Astrocyte (in vitro differentiated cells and primary cell): ENCODE data around the gene IGFN1. TPM values are rescaled to one million over a fixed set of nuclear protein-coding genes. Genes with fewer than 3 reads are reported as not detected.
A peak's percentile ranks its signal among the peaks of the same experiment; 100 is the strongest.

Experiments used
- DNase-seq: peaks from one replicate; pipeline ENCODE4 v3.0.0-alpha.2; 2010; ENCODE audit warnings: low read depth
- FAIRE-seq: peaks from 2 replicates; lab custom pipeline; 2011; peaks lifted over from hg19 to GRCh38; lab: Jason Lieb, UNC
- H2AFZ ChIP-seq: 2 replicates; pipeline ENCODE4 v1.6.0; 2012; ENCODE audit warnings: low read depth, low read length, inconsistent platforms
- H3K27ac ChIP-seq: 2 replicates; pipeline ENCODE4 v1.5.1; 2011; ENCODE audit warnings: low read depth, low read length, inconsistent platforms
- H3K27me3 ChIP-seq: 2 replicates; pipeline ENCODE4 v1.6.0; 2011; ENCODE audit warnings: low read length, inconsistent platforms; ENCODE audit not compliant: insufficient read depth
- H3K36me3 ChIP-seq: 2 replicates; pipeline ENCODE4 v1.5.1; 2011; ENCODE audit warnings: low read length, inconsistent platforms; ENCODE audit not compliant: insufficient read depth
- H3K4me1 ChIP-seq: 2 replicates; pipeline ENCODE4 v1.5.1; 2011; ENCODE audit warnings: low read length, inconsistent platforms; ENCODE audit not compliant: insufficient read depth
- H3K4me2 ChIP-seq: 2 replicates; pipeline ENCODE4 v1.6.0; 2012; ENCODE audit warnings: low read length, inconsistent platforms
- H3K4me3 ChIP-seq: 2 replicates; pipeline ENCODE4 v1.5.1; 2011; ENCODE audit warnings: low read depth, mild to moderate bottlenecking, low read length, inconsistent platforms; ENCODE audit not compliant: insufficient read depth
- H3K79me2 ChIP-seq: 2 replicates; pipeline ENCODE4 v1.6.0; 2012; ENCODE audit warnings: mild to moderate bottlenecking, low read length, inconsistent platforms; ENCODE audit not compliant: insufficient read depth
- H3K9ac ChIP-seq: 2 replicates; pipeline ENCODE4 v1.6.0; 2012; ENCODE audit warnings: mild to moderate bottlenecking, low read length, inconsistent platforms
- H3K9me3 ChIP-seq: 2 replicates; pipeline ENCODE4 v1.5.1; 2012; ENCODE audit warnings: low read depth, mild to moderate bottlenecking, low read length, inconsistent platforms; ENCODE audit not compliant: insufficient read depth
- H4K20me1 ChIP-seq: 2 replicates; pipeline ENCODE4 v1.6.0; 2012; ENCODE audit warnings: low read length, inconsistent platforms; ENCODE audit not compliant: insufficient read depth
- H3K27ac Mint-ChIP-seq: one replicate; pipeline ENCODE4 v1.8.0; 2021; ENCODE audit warnings: mild to moderate bottlenecking, mixed read lengths; ENCODE audit not compliant: unreplicated experiment
- H3K27me3 Mint-ChIP-seq: one replicate; pipeline ENCODE4 v1.8.0; 2021; ENCODE audit warnings: low read depth, mixed read lengths; ENCODE audit not compliant: unreplicated experiment
- H3K36me3 Mint-ChIP-seq: one replicate; pipeline ENCODE4 v1.8.0; 2021; ENCODE audit warnings: low read depth, mixed read lengths; ENCODE audit not compliant: unreplicated experiment
- H3K4me1 Mint-ChIP-seq: one replicate; pipeline ENCODE4 v1.8.0; 2021; ENCODE audit warnings: low read depth, mixed read lengths; ENCODE audit not compliant: unreplicated experiment
- H3K4me3 Mint-ChIP-seq: one replicate; pipeline ENCODE4 v1.8.0; 2021; ENCODE audit warnings: mild to moderate bottlenecking, moderate library complexity, mixed read lengths; ENCODE audit not compliant: unreplicated experiment
- H3K9me3 Mint-ChIP-seq: one replicate; pipeline ENCODE4 v1.8.0; 2021; ENCODE audit warnings: mild to moderate bottlenecking, mixed read lengths; ENCODE audit not compliant: unreplicated experiment
- EZH2 ChIP-seq: IDR thresholded peaks from 2 replicates; pipeline ENCODE4 v1.6.1; 2012; ENCODE audit warnings: mild to moderate bottlenecking, low read length, inconsistent platforms; ENCODE audit not compliant: insufficient read depth
- total RNA-seq: library from RNA; stranded (reverse); gene quantifications from 2 replicates; pipeline ENCODE4 v1.2.1, GENCODE V29; 2021
- TF ChIP-seq, protein P1 (sequence below): IDR thresholded peaks from 2 replicates; pipeline ENCODE4 v1.5.1; 2011; ENCODE audit warnings: low read depth, mild to moderate bottlenecking, inconsistent platforms, low read length, moderate library complexity; ENCODE audit not compliant: insufficient read depth

Gene IGFN1
- total RNA-seq, 1 donor from 2014 or later, result 0.02 TPM

DNA sequence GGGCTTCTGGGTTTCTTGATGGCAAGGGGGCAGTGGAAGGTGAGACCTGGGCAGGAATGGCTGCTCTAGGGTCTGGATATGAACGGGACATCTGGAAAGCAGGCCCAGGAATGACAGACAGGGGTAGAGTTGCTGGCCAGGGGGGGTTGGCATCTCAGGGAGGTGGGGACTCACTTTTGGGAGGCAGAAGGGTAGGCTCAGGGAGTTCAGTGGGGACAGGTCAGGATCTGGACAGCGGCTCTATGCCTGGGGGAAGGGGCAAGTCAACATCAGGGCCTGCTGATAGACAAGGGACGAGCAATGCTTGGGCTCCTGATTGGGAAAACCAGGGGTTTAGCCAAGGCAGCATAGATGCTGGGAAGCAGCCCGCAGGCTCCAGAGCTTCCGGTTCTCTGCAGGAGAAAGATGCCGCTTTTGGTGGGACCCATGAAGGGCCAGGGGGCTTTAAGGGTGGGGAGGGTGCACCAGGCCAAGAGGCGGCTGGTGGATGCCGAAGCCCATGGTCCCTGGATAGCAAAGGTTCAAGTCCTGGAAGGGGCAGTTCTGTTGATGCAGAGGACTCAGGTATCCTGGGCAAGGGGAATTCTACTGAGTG, 21.9 kb downstream of the IGFN1 start:
- Histone ChIP-seq H3K4me3 (no peak overlapping the region), H2AFZ (no peak overlapping the region), H3K79me2 (no peaks in the 10 kb centered on the region), H3K27me3 (peaks cover 20% of the 10 kb centered on the region), H3K9me3 (no peaks in the 10 kb centered on the region), H3K4me2 (no peak overlapping the region), H3K27ac (no peak overlapping the region), H3K36me3 (no peaks in the 10 kb centered on the region), H3K4me1 (no peaks in the 10 kb centered on the region), H4K20me1 (no peaks in the 10 kb centered on the region), H3K9ac (no peak overlapping the region)
- peaks cover 74% of the 10 kb centered on the region for H3K27me3 Mint-ChIP-seq
- H3K4me3 Mint-ChIP-seq, result no peak overlapping the region
- FAIRE-seq, result no peak
- H3K36me3 Mint-ChIP-seq, result peaks cover 4% of the 10 kb centered on the region
- peaks cover 3% of the 10 kb centered on the region for H3K9me3 Mint-ChIP-seq
- DNase-seq, result no peak
- peak overlapping the region; percentile 53 for H3K27ac Mint-ChIP-seq
- TF ChIP-seq, protein P1, sequence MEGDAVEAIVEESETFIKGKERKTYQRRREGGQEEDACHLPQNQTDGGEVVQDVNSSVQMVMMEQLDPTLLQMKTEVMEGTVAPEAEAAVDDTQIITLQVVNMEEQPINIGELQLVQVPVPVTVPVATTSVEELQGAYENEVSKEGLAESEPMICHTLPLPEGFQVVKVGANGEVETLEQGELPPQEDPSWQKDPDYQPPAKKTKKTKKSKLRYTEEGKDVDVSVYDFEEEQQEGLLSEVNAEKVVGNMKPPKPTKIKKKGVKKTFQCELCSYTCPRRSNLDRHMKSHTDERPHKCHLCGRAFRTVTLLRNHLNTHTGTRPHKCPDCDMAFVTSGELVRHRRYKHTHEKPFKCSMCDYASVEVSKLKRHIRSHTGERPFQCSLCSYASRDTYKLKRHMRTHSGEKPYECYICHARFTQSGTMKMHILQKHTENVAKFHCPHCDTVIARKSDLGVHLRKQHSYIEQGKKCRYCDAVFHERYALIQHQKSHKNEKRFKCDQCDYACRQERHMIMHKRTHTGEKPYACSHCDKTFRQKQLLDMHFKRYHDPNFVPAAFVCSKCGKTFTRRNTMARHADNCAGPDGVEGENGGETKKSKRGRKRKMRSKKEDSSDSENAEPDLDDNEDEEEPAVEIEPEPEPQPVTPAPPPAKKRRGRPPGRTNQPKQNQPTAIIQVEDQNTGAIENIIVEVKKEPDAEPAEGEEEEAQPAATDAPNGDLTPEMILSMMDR, result no peak
- no peak for TF ChIP-seq EZH2
- H3K4me1 Mint-ChIP-seq, result no peaks in the 10 kb centered on the region

DNA sequence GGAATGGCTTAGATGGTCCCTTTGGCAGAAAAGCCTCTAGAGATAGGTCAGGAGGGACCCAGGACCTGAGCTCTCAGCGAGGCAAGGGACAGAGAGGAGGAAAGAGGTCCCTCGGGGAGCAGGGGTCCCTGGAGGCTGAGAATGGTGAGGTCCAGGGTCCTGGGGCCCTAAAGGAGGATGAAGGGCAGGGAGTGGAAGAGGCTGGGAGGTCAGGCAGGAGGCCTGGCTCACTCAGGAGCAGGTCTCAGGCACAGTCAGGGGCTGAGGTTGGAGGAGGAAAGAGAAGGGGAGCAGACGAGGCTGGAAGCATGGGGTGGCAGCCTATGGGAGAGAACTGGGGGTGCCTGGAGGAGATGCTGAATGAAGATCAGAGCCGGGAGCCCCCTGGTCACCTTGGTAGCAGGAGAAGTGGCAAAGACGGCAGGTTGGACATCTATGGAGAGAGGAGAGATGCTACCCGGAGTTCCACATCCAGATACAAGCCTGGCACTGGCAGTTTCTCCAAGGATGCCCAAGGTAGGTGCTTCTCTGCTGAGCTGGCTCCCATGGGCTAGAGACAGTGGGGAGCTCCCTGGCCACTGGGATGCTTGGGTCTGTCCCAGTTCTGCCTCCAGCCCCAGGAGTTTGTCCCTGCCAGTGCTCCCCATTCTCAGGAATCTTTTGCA, 22.6 kb downstream of the IGFN1 start:
- TF ChIP-seq EZH2, result no peak
- TF ChIP-seq, protein P1, result no peak
- H4K20me1 ChIP-seq, result no peaks in the 10 kb centered on the region
- Mint-ChIP-seq H3K9me3 (peaks cover 3% of the 10 kb centered on the region), H3K4me3 (no peak overlapping the region), H3K27ac (no peak overlapping the region), H3K4me1 (no peaks in the 10 kb centered on the region), H3K27me3 (peaks cover 75% of the 10 kb centered on the region), H3K36me3 (peaks cover 4% of the 10 kb centered on the region)
- no peaks in the 10 kb centered on the region for H3K79me2 ChIP-seq
- no peaks in the 10 kb centered on the region for H3K9me3 ChIP-seq
- no peak overlapping the region for H2AFZ ChIP-seq
- H3K4me3 ChIP-seq, result no peak overlapping the region
- H3K27me3 ChIP-seq, result peaks cover 20% of the 10 kb centered on the region
- no peaks in the 10 kb centered on the region for H3K36me3 ChIP-seq
- no peak overlapping the region for H3K9ac ChIP-seq
- DNase-seq, result no peak
- no peak for FAIRE-seq
- H3K4me1 ChIP-seq, result no peaks in the 10 kb centered on the region
- no peak overlapping the region for H3K27ac ChIP-seq
- no peak overlapping the region for H3K4me2 ChIP-seq

DNA sequence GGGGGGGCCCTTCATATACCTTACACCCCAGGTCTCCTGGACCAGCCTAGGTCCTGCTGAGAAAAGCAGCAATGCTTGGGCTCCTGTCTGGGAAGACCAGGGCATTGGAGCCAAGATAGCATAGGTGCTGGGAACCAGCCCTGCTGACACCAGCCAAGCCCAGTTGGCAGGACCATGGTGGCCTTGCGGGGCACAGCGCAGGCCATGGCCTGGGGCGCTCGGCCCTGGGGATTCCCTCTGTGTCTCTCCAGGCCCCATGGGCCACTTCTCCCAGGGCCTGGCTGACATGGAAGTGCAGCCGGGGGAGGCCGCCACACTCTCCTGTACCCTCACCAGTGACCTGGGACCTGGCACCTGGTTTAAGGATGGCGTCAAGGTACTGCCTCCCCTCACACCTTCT, 23.3 kb downstream of the IGFN1 start:
- no peaks in the 10 kb centered on the region for H4K20me1 ChIP-seq
- Mint-ChIP-seq H3K4me1 (no peaks in the 10 kb centered on the region), H3K36me3 (peaks cover 4% of the 10 kb centered on the region), H3K27ac (no peak overlapping the region), H3K9me3 (peaks cover 3% of the 10 kb centered on the region), H3K4me3 (no peak overlapping the region), H3K27me3 (peaks cover 76% of the 10 kb centered on the region)
- no peak for FAIRE-seq
- no peaks in the 10 kb centered on the region for H3K9me3 ChIP-seq
- H3K9ac ChIP-seq, result no peak overlapping the region
- no peak overlapping the region for H2AFZ ChIP-seq
- no peak overlapping the region for H3K4me3 ChIP-seq
- TF ChIP-seq, protein P1, result no peak
- no peak for TF ChIP-seq EZH2
- no peak overlapping the region for H3K4me2 ChIP-seq
- no peak for DNase-seq
- H3K27me3 ChIP-seq, result peaks cover 20% of the 10 kb centered on the region
- H3K27ac ChIP-seq, result no peak overlapping the region
- H3K36me3 ChIP-seq, result no peaks in the 10 kb centered on the region
- H3K4me1 ChIP-seq, result no peaks in the 10 kb centered on the region
- H3K79me2 ChIP-seq, result no peaks in the 10 kb centered on the region
